ENCODE data around the gene OR4K5. TPM values are rescaled to one million over a fixed set of nuclear protein-coding genes. Genes with fewer than 3 reads are reported as not detected.

The OR4K5 gene
- total RNA-seq (2013), result not detected
- not detected for polyA plus RNA-seq
- polyA minus RNA-seq, result not detected in 2 replicates
- total RNA-seq, result 0 to 0.35 (median 0) reads per million in 11 experiments

- intact Hi-C loops (cut with micrococcal nuclease), result no loop called here
- Mint-ChIP-seq H3K27me3 (ENCODE audit: low read depth in 3 of 3) (no peaks in the 10 kb centered on the region), H3K9me3 (peaks cover 0 to 2% (median 0%) of the 10 kb centered on the region in 7 donors), H3K4me1 (no peaks in the 10 kb centered on the region), H3K4me3 (no peak within 1 kb of the TSS), H3K36me3 (no peaks in the 10 kb centered on the region), H3K27ac (no peak within 1 kb of the TSS)
- DNase-seq, result no peak
- Histone ChIP-seq H4K20me1 (ENCODE audit: insufficient read depth, low read length) (no peaks in the 10 kb centered on the region), H3K79me2 (ENCODE audit: insufficient read depth, low read length) (no peaks in the 10 kb centered on the region), H3K4me3 (replicated peaks in 1 of 3; ENCODE audit: low read depth in 2 of 3, low read length in 3 of 3) (no peak within 1 kb of the TSS), H3K4me2 (replicated peaks; ENCODE audit: extremely low read depth, low read length, poor library complexity, severe bottlenecking) (no peak within 1 kb of the TSS), H3K27ac (ENCODE audit: low read depth in 1 of 2, low read length in 2 of 2) (no peak within 1 kb of the TSS), H3K9me3 (replicated peaks in 1 of 2; ENCODE audit: control insufficient read depth in 1 of 2, insufficient read depth in 1 of 2, low read length in 2 of 2) (peaks cover 0 to 3% of the 10 kb centered on the region in 2 donors), H3K9ac (ENCODE audit: insufficient read depth, low read length, poor library complexity, severe bottlenecking) (no peak within 1 kb of the TSS), H3K27me3 (ENCODE audit: control insufficient read depth in 2 of 2, insufficient read depth in 2 of 2, low read length in 2 of 2) (no peaks in the 10 kb centered on the region), H3K36me3 (replicated peaks in 1 of 2; ENCODE audit: control insufficient read depth in 1 of 2, insufficient read depth in 2 of 2, low read length in 2 of 2) (no peaks in the 10 kb centered on the region), H3K4me1 (ENCODE audit: control insufficient read depth in 1 of 2, insufficient read depth in 2 of 2, low read length in 2 of 2) (no peaks in the 10 kb centered on the region), H2AFZ (ENCODE audit: insufficient read depth, low read depth, low read length, poor library complexity, severe bottlenecking) (no peak within 1 kb of the TSS)
- no peak for TF ChIP-seq CTCF (IDR thresholded peaks at IDR 0.05)
These were observed at the start of gene OR4K5 for GRCh38 chr14:19920021-19920657. OR4K5 (plus strand) TSS chr14:19920607; CDS start chr14:19920607, 0 bp downstream.

GRCh38 chr14:19873178-19873577 lies 47.2 kb upstream of the OR4K5 start:
- H3K9ac ChIP-seq (ENCODE audit: insufficient read depth, low read length, poor library complexity, severe bottlenecking), result no peak overlapping the region
- no peaks in the 10 kb centered on the region for H3K36me3 Mint-ChIP-seq
- H3K36me3 ChIP-seq (replicated peaks in 1 of 2; ENCODE audit: control insufficient read depth in 1 of 2, insufficient read depth in 2 of 2, low read length in 2 of 2), result no peaks in the 10 kb centered on the region
- peaks cover 0 to 8% (median 1%) of the 10 kb centered on the region in 3 donors for H3K27me3 Mint-ChIP-seq (ENCODE audit: low read depth in 3 of 3)
- H3K4me3 ChIP-seq (replicated peaks in 1 of 3; ENCODE audit: low read depth in 2 of 3, low read length in 3 of 3), result no peak overlapping the region
- H3K27ac ChIP-seq (ENCODE audit: low read depth in 1 of 2, low read length in 2 of 2), result no peak overlapping the region
- H3K4me3 Mint-ChIP-seq, result no peak overlapping the region
- DNase-seq, result no peak
- H3K4me1 ChIP-seq (ENCODE audit: control insufficient read depth in 1 of 2, insufficient read depth in 2 of 2, low read length in 2 of 2), result no peaks in the 10 kb centered on the region
- no peaks in the 10 kb centered on the region for H3K27me3 ChIP-seq (ENCODE audit: control insufficient read depth in 2 of 2, insufficient read depth in 2 of 2, low read length in 2 of 2)
- no peak overlapping the region for H3K4me2 ChIP-seq (replicated peaks; ENCODE audit: extremely low read depth, low read length, poor library complexity, severe bottlenecking)
- no peak overlapping the region for H2AFZ ChIP-seq (ENCODE audit: insufficient read depth, low read depth, low read length, poor library complexity, severe bottlenecking)
- H3K79me2 ChIP-seq (ENCODE audit: insufficient read depth, low read length), result no peaks in the 10 kb centered on the region
- H3K9me3 Mint-ChIP-seq, result no peaks in the 10 kb centered on the region
- 80% methylated on average over 1 of the region's 6 CpGs for WGBS (ENCODE audit: insufficient coverage)
- no peak for TF ChIP-seq CTCF (IDR thresholded peaks at IDR 0.05)
- intact Hi-C loops (cut with micrococcal nuclease), result no loop called here
- no peaks in the 10 kb centered on the region for H3K4me1 Mint-ChIP-seq
- no peaks in the 10 kb centered on the region for H3K9me3 ChIP-seq (replicated peaks in 1 of 2; ENCODE audit: control insufficient read depth in 1 of 2, insufficient read depth in 1 of 2, low read length in 2 of 2)
- H4K20me1 ChIP-seq (ENCODE audit: insufficient read depth, low read length), result no peaks in the 10 kb centered on the region
- no peak overlapping the region for H3K27ac Mint-ChIP-seq
